ENCODE results near the gene TFAP2E. TPM values are rescaled to one million over a fixed set of nuclear protein-coding genes. Genes with fewer than 3 reads are reported as not detected.

TFAP2E gene
- total RNA-seq = 1.3 TPM

DNA sequence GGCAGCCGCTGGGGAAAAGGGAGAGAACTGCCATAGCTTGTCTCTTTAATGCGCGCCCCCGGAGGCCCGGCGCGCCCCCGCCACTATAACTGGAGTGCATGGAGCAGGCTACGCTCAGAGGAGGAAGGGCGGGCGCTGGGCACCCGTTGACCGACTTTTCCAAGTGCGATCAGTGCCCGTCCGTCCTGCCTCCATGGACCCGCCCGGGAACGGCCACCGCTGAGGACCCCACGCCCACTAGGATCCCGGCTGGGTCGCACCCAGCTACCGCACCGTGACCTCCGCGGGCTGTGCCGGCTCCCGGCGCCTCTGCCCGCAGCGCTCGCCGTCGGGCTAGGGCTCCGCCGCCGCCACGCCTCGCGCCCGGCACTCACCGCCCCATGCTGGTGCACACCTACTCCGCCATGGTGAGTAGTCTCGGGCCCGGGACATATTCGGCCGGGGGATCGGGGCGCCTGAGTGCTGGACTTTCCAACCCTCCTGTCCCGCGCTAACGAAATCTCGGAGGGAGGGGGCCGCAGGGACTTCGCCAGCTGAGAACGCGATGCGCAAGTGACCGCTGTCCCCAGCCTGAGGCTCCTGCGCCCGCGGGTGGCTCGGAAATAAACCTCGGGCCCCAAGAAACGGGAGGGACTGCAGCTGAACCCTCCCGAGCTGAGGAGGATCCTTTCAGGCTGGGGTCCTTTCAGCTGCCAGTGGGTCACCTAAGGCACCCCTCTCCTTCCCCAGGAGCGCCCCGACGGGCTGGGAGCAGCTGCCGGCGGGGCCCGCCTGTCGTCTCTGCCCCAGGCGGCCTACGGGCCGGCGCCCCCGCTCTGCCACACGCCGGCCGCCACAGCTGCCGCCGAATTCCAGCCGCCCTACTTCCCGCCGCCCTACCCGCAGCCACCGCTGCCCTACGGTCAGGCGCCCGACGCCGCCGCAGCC lies at the start of gene TFAP2E:
Gene TFAP2E (plus strand): TSS at position 117 of the 927 bp plus-strand sequence. CDS start 264 bp downstream, at position 381.
- peak in 1 of 3 donors; percentile 54 for DNase-seq (ENCODE audit: low read depth in 2 of 3, low spot score in 2 of 3)

- DNase-seq (ENCODE audit: low read depth in 2 of 3, low spot score in 2 of 3) = no peak
Observed at GRCh38 chr1:35524106-35524505, 49.0 kb upstream of the TFAP2E start.

- no peak for DNase-seq (ENCODE audit: low read depth in 2 of 3, low spot score in 2 of 3)
Observed at GRCh38 chr1:35530168-35530567, 42.9 kb upstream of the TFAP2E start.

DNA sequence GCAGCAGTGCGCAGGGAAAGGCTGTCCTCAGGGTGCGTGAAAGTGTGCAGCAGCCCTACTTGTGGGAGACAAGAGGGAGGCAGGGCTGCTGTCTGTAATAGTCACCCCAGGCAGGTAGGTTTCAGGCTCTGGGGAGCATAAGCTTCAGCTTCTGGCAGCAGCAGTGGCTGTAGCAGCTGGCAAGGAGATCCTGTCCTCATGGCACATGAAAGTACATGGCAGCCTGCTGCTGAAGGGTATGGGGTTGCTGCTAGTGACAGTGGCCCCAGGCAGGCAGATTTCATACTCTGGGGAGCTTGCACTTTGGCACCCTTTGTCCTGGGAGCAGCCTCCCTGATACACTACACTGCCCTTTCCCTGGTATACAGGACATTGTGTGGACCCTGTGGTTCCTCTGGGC lies 42.2 kb upstream of the TFAP2E start:
- DNase-seq (ENCODE audit: low read depth in 2 of 3, low spot score in 2 of 3) = no peak

- no peak for DNase-seq (ENCODE audit: low read depth in 2 of 3, low spot score in 2 of 3)
Observed at GRCh38 chr1:35531368-35531767, 41.7 kb upstream of the TFAP2E start.

DNA sequence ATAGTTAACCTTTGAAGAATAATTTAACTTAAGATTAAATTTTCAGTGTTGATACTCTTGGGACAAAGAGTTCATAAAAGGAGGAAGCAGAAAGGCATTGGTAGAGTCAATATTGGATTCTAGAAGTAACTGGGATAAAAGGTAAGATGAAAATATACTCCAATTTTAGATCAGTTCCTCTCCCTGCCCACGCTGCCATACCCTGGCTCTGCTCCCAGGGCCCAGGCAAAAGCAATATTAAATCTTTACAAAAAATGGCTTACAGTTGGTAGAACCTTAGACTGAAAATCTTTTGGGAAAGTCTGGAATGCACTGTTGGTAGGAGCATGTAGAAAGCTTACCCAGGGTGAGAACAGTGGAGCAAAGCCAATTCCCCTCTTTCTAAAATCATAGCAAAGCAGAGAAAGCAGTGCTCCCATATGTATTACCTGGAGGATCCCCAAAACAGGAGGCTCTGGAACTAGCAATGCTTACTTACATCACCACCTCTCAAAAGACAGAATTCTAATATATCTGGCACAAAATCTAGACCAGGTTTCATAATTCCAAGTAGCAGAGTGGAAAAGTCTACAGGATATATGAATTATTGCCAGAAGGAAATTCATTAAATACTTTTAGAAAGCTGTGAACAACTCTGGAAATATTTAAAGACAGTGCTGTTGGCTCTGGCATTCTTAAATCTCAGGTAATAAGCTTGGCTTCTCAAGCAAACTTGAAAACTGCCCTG lies 40.5 kb upstream of the TFAP2E start:
- no peak for DNase-seq (ENCODE audit: low read depth in 2 of 3, low spot score in 2 of 3)

DNA sequence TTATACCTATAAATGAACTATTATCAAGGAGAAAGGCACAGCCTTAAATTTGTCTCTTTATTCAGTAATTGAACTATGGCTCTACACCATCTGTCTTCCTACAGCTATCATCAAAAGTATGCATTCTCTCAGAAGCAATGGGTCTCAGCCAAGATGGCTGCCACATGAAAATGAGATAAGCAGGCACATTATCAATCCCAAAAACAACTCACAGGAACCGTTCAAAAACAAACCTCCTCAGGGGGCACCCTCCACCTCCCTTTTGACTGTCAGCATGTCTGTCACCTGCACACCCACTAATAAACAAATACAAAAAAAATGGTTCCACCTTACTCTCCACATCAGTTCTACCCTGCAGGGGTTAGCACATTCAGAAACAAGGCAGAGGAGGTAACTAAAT lies 39.5 kb upstream of the TFAP2E start:
- DNase-seq (ENCODE audit: low read depth in 2 of 3, low spot score in 2 of 3) = no peak

GRCh38 chr1:35535243-35535642 lies 37.9 kb upstream of the TFAP2E start:
- no peak for DNase-seq (ENCODE audit: low read depth in 2 of 3, low spot score in 2 of 3)

GRCh38 chr1:35536556-35537162 lies 36.5 kb upstream of the TFAP2E start:
- DNase-seq (ENCODE audit: low read depth in 2 of 3, low spot score in 2 of 3) = no peak

- no peak for DNase-seq (ENCODE audit: low read depth in 2 of 3, low spot score in 2 of 3)
Observed at GRCh38 chr1:35537806-35538205, 35.3 kb upstream of the TFAP2E start.

- DNase-seq (ENCODE audit: low read depth in 2 of 3, low spot score in 2 of 3) = peak in 1 of 3 donors; percentile 22
Observed at GRCh38 chr1:35539073-35539823, 33.9 kb upstream of the TFAP2E start.

GRCh38 chr1:35539824-35540261 lies 33.3 kb upstream of the TFAP2E start:
- DNase-seq (ENCODE audit: low read depth in 2 of 3, low spot score in 2 of 3) = no peak

DNA sequence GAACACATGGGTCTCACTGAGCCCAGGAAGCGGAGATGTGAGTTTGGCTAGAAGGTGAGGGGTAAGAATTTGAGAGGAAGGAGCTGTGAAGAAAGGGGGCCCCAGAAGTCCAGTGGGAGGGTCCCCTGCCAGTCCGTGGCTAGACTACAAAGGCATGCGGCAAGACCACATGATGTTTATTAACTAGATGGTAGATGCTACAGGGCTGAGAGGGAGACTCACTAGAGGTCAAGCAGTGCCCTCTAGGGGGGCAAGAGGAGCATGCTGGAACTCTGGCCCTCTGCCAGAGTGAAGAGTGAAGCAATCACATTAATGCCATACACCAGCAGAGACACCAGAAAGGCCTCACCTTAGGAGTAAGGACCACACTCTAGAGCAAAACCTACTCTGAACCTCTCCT lies 28.1 kb upstream of the TFAP2E start:
- DNase-seq (ENCODE audit: low read depth in 2 of 3, low spot score in 2 of 3) = peak in 2 of 3 donors; percentile 69 to 78

DNA sequence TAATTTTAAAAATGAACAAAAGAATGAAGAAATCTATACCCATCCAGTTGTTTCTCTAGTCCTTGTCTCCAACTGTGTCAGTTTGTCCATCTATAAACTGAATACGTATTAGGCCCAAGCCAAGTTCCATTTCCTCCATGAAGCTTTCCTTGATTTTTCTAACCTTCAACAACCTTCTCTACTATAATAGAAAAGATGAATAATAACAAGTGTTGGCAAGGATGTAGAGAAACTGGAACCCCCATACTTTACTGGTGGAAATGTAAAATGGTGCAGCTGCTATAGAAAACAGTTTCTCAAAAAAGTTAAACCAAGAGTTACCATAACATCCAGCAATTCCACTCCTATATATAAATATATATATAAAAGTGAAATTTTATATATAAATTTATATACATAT lies 26.5 kb upstream of the TFAP2E start:
- DNase-seq (ENCODE audit: low read depth in 2 of 3, low spot score in 2 of 3) = no peak

- DNase-seq (ENCODE audit: low read depth in 2 of 3, low spot score in 2 of 3) = no peak
Observed at GRCh38 chr1:35553851-35554250, 19.3 kb upstream of the TFAP2E start.

DNA sequence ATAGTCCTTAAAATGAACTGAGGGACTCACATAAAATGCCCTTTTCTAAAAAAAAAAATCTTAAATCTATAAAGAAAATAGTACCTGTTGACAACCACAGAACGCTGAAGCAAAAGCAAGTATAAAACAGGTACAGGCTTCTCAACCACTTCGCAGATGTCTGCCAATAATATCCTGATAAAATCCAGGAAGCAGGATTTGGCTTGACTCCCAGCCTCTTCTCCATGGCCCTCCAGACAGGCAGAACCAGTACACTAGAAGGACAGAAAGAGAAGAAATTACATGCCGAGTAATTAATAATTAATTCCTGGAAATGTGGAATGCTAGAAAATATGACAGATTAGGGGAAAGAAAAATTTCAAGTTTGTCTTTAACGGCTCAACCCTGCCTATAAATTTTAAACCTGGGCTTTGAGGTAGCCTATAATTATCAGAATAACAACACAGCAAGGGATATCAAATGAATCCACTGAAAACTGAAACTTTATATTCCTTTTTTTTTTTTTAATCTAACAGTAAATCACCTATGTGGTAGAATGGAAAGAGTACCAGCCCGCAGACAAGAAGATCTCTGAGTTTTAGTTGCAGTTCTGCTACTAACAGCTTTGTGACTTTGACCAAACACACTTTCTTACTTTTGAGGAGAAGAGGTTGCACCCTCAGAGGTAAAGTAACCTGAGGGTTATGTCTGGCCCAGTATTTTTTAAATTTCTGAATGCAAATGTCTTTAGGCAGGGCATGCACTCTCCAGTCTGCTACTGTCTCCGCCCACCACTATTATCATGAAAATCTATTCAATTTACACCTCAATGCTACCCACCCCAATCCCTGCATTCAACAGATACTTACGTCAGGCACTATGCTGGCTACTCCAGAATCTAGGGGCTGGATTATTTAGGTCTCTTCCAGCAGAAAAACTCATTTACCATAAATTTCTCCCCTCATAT lies 18.6 kb upstream of the TFAP2E start:
- no peak for DNase-seq (ENCODE audit: low read depth in 2 of 3, low spot score in 2 of 3)

DNA sequence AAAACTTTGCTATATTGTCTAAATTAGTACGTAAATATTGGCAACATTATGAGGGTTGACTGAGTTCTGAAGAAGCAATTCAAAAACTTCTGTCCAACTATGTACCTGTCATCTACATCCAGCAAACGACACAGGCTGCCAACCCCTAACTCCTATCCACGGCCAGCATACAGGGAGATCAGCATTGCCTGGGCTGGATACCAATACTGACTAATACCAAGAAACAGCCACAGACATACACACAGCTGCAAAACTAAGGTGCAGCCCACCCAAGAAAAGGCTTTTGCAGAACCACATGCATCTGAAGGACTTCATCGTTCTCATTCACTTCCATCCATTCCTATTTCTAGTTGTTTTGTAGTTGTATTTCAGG lies 17.9 kb upstream of the TFAP2E start:
- no peak for DNase-seq (ENCODE audit: low read depth in 2 of 3, low spot score in 2 of 3)

GRCh38 chr1:35555601-35556477 lies 17.3 kb upstream of the TFAP2E start:
- no peak for DNase-seq (ENCODE audit: low read depth in 2 of 3, low spot score in 2 of 3)

Measured in hematopoietic multipotent progenitor cell (in vitro differentiated cells).